Stimulated activated naive CD4-positive, alpha-beta T cell treated with Interleukin-2 at 50 U/mL for 16 hours (primary cell): Measurements from ENCODE around the gene SYNPO.

Source experiments
- DNase-seq: peaks from one replicate; lab custom pipeline; 2025; lab: John Stamatoyannopoulos, UW

Gene SYNPO, protein sequence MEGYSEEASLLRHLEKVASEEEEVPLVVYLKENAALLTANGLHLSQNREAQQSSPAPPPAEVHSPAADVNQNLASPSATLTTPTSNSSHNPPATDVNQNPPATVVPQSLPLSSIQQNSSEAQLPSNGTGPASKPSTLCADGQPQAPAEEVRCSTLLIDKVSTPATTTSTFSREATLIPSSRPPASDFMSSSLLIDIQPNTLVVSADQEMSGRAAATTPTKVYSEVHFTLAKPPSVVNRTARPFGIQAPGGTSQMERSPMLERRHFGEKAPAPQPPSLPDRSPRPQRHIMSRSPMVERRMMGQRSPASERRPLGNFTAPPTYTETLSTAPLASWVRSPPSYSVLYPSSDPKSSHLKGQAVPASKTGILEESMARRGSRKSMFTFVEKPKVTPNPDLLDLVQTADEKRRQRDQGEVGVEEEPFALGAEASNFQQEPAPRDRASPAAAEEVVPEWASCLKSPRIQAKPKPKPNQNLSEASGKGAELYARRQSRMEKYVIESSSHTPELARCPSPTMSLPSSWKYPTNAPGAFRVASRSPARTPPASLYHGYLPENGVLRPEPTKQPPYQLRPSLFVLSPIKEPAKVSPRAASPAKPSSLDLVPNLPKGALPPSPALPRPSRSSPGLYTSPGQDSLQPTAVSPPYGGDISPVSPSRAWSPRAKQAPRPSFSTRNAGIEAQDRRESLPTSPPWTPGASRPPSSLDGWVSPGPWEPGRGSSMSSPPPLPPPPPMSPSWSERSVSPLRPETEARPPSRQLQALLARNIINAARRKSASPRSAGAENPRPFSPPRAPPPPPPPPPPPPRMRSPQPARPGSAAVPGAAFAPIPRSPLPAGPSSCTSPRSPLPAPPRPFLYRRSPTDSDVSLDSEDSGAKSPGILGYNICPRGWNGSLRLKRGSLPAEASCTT

DNA sequence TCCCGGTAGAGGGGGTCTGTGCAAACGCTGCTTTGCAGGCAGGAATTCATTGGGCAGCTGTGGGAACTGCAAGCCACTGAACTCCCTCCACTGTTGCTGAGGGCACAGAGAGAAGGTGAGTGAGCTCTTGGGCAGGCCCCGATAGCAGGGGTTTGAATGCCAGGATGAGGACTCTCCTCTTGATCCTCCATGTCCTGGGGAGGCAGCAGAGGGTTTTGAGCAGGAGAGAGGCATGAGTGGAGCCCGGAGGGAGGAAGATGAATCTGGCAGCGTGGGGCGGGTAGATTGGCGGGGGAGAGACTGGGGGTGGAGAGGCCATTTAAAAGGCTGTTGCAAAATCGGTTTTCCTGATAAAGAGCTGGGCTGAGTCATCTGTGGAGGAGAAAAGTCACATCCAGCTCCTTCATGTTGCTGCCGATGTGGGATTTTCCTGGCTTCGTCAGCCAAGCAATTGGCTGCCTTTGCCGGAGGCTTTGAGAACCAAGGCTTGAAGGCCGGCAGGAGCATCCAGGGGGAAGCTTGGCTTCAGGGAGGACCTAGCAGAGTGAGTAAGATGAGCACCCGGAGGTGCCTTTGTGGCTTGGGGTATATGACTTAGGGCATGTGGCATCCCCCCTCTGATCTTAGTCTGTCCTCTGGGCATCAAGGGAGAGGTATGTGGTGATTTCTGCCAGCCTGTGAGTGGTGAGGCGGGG, at the start of gene SYNPO:
Gene SYNPO (plus strand): TSS at position 350 of the 695 bp plus-strand sequence. CDS start 7,616 bp downstream, outside the sequence.
- no peak for DNase-seq

DNA sequence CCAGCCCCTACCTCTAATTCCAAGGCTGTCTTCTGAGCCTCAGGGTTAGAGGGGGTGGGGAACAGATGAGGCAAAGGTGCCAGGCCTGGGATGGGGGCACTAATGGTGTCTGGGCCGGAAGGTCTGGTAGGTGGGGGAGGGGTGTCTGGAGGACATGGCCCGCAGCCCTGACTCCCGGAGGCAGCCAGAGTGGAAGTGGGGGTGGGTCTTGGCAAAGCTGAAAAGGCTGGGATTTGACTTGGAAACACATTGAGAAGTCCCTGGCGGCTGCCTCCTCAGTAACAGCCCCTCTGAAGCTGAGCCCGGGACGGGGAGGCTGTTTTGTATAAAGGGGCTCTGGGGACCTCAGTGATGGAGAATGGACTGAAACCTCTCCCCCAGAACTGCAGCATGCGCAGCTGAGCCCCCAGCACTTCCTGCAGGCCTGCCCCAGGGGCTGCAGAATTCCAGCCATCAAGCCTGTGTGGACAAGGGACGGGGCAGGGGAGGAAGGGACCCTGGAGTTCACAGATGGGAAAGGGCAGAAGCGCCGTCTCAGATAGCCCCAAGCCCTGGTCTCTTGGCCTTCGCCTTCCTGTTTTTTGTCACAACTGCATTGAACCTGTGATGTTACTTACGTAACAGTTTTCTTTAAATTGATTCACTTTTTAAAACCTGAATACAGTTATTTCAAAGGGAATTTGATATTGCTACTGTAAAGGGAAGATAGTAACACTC, 49.3 kb upstream of the SYNPO start:
- DNase-seq: no peak

DNA sequence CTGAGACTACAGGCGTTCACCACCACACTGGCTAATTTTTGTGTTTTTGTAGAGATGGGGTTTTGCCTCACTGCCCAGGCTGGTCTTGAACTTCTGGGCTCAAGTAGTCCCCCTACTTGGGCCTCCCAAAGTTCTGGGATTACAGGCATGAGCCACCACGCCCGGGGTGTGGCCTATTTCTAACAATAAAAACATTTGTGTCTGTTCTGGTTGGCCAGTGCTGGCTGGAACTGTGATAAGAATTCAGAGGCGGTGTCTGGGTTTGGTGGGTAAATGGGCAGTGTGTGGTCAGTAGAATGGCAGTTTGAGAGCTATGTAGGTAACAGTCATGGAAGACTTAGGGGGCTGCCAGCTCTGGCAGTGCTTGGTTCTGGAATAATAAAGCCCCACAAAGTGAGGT, 46.9 kb upstream of the SYNPO start:
- no peak for DNase-seq

DNA sequence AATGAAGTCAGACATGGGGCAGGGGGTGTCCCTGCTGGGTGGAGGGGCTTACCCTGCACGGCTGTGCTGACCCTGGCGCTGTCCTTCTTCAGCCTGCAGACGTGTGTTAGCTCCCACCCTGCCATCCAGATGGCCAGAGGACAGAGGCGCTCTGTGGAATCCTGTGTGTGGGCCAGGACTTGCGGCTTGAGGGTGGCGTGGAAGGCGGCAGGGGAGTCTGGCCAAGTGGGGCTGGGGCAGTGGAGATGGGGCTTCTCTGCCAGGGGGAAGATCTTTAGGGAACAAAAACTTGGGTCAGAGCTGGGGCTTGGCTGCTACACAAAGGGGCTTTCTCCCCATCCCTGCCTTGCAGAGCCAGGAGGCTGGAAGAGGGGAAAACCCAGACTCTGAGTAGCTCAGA, 46.5 kb upstream of the SYNPO start:
- DNase-seq: no peak

DNA sequence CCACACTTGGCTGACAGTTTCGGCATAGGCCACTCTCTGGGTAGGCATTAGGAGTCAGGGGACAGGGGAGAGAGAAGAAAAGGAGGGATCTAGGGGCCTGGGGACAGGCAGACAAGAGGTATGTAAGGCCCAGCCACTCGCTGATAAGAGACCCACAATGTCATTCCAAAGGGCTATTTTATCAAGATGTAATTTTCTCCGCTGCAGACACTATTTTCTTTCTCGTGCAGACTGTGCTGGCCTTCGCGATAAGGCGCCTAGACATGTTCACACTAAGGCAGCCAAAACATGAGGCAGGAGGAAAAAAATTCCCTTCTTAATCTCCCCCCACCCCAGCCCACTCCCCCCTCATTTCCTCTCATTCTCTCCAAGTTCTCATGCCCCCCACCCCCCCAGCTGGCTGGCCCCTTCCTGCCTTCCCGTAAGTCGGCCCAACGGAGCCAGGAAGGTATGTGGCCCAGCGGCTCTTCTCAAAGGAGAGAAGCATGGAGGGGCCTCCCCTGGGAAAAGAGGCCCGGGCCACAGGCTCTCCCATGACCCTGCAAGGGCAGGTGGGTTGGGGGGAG, 44.9 kb upstream of the SYNPO start:
- no peak for DNase-seq

DNA sequence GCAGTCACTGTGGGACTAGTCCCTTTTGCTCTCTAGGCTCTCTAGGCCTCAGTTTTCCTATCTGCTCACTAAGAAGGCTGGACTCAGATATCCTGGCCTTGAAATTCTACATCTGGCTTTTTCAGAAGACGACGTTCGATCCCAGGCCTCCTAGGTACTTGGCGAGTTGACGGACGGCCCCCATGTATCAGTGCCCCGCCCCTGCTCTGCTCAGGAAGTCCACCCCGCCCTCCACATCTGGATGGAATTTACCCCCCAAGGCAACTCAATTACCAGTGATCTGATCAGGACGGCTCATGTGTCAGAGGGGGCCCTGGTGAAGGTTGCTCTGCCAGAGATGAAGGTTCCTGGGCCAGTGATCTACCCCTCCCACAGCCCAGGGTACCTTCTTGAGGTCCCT, 44.1 kb upstream of the SYNPO start:
- no peak for DNase-seq

DNA sequence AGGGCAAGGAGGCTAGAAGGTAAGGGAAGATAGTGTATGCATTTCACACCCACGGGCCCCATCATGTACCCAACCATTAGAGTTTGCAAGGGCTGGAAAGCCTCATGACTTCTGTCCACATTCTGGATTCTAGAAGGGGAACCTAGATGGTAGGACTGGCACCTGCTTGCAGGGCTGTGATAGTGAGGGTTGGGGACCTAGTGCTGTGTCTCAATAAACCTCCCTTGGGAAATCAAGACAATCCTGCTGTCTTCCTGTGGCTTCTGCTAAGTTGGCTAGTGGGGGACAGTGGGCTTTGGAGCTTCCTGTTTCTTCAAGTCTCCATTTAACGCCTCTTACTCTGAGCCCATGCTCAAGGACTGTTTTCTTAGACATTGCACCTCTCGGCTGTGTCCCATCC, 43.6 kb upstream of the SYNPO start:
- DNase-seq: no peak

DNA sequence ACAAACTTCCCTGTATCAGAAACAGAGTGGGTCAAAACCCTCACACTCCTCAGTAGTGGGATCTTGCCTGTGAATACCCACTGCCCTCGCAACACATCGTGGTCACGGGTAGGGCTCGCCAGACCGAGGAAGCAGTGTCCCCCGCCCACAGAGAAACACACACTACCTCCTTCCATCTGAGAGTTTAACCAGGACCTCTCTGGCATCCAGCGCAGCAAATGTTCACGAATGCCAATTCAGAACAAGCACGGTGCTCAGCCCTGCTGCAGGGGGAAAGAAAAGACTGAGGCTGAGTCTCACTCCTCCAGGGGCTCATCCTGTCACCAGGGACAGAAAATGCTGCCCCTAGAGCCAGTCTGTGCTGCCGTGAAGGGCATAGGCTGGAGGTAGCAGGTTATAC, 42.5 kb upstream of the SYNPO start:
- DNase-seq: no peak

DNA sequence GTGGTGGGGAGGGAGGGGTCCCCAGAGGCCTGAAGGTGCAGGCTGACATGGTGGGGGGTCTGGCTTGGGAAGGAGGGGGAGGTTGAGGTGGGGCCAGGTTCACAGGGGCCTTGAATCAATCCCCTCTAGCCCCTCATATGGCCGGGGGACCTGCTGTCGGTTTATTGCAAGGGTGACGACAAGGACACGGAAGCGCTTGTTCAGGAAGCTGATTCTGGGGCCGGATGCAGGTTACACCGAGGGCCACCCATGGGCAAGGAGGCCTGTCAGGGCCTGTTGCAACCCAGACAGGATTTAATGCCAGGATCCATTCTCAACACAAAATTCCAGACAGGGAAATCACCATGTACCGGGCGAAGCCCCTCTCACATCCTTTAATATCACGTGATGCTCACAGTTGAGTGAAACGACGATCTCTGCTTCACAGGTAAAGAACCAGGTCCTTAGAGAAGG, 41.6 kb upstream of the SYNPO start:
- DNase-seq: no peak

DNA sequence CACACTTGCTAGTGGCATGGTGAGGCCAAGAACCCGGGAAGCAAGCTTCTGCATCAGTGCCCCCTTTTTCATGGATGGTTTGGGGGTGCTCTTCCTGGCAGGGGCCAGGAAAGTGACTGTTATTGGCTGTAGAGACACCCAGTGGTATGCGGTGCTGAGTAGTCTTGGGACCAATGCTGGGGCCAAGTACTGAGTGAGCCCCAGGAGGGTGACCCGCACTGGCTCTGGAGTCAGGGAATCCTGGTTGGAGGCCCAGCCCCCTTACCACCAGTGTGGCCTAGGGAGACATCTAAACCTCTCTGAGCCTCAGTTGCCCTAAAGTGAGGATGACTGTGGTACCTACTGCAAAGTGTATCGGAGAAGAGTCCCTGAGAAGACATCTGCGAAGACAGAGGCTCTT, 41.2 kb upstream of the SYNPO start:
- no peak for DNase-seq

DNA sequence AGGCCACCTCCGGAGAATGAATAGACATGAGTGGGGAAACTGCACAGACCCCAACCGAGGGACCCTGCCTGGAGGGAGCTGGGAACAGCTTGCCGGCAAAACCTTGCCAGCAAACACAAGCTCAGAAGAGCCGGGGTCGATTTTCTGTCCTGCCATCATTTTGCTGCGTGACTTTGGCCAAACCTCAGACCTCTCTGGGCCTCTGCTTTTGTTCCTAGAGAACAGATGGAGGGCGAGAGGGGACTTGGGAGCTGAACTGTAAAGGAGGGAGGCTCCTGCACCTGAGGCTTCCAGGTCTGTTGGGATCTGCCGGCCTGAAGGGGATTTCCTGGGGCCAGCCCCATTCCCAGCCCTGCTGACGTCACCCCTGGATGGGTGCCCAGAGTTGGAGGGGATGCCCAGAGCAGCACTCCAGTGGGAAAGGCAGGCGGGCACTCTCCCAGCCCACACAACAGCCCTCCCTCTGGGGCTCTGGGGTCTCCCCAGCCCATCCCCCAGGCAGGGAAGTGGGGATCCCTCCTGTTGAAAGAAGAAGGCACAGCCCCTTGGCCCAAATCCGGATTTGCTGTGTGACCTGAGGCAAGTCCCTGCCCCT, 40.4 kb upstream of the SYNPO start:
- DNase-seq: no peak

DNA sequence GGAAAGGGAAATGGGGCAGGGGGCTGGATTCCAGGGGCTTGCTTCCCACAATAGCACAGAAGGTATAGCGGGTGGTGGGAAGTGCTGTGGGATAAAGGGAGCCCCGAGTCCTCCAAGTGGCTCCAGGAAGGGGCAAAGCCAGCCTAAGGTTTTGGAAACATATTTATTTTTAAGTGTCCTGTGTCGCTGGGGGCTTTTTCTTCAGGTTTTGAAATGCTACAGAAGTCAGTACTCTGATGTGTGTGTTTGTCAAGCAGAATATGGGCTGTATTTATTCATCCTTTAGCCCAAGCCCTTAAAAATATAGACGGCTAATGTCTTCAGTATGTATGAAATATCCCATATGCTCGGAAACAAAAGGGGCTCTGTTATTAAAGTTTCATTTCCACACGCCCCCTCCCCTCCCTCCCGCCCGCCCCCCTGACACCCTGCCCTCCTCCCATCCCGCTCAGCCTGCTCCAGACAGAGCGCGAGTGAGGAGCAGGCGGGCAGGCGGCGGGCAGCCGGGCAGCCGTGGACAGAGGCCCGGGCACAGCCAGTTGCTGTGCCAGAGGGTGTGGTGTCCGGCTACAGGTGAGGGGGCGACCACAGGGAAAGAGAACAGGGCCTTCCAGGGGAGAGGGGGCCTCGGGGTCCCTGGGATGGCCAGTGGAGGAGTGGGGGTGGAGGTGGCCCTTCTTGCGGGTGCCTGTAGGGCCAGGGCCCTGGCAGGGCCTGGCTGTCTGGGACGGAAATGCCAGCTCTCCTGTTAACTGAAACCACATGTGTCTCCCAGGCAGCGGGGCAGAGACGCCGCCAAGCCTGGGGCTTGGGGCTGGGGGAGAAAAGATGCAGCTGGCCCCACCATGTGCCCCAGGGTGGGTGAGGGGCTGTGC, 39.6 kb upstream of the SYNPO start:
- DNase-seq: no peak

DNA sequence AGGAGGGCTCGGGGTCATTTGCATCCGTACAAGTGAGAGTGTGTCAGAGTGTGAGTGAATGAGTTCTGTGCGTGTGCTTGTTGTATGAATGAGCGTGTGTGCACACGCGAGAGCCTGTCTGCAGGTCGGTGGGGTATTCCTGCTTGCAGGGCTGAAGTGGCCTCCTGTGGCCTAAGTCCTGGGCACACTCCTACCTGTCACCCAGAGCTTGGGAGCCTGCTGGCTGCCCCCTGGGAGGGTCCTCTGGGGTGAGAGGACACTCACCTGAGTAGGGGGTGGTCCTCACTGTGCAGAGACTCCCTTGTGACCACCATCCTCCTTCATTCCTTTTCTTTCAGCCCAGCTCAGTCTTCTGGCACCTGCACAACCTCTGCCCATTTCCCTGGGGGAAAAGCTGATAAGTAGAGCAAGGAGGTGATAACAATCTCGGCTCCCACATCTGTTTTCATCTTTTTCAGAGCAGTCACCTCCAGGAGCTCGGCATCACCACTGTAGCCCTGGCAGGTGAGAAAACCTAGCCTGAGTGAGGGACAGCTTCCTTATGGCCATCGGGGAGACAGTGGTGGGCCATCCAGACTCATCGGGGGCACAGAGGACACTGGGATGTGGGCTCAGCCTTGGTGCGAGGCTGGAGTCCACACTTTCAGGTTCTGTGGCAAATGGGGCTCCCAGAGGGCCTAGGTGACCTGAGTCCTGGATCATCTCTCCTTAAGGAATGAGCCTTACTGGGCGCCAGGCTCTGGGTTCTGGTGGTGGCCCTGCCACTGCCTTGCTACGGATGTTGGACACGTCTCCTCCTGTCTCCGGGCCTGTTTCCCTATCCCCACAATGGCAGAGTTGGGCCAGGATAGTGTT, 38.7 kb upstream of the SYNPO start:
- no peak for DNase-seq

DNA sequence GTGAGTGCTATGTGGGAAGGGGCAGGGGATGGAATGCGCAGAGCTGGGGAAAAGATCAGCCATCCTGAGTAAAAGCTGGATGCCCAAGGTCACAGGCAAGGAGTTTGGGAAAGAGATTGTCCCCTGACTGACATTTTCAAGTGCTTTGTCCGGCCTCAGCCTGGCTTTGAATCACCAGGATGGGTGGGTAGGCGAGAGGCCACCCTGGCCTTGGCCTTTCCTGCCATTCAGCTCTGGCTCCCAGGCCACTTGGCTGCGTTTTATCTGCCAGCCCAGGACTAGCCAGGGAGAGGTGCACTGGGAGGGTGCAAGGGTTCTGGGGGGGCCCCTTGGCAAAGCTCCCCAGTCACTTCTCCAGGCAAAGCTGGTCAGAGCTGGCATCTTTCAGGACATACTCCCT, 37.4 kb upstream of the SYNPO start:
- no peak for DNase-seq

DNA sequence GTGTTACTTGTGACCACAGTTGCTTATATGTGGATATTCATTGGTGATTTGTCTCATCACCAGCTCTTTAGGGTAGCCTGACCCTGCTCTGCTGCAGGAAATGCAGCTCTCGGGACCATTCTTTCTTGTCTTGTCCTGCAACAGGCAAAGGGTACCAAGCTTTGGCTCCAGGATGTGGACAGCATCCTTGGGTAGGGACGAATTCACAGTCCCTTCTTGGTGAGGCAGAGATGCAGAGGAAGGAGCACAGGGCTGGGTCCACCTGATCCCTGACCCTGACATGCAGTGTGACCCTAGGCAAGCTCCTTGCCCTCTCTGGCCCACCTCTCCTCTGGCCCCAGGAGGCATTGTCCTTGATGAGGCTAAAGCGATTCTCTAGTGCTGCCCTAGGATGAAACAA, 37.0 kb upstream of the SYNPO start:
- DNase-seq: no peak

DNA sequence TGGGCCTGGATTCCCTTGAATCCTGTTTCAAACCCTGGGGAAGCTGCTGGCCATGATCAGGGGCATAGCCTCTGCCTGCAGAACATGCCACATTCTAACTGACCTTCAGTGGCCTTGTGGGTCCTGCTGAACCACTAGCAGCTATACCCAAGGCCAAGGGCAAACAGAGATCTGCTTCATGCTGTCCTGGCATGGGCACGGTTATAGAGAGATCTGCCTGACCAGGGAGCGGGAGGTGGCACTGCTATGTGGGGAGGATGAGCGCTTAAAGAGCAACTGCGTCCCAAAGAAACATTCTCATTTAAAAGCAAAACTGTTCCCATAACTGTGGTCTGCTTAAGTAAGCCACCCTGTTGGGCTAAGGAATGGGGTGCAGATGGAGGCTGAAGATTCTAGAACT, 36.5 kb upstream of the SYNPO start:
- DNase-seq: no peak

DNA sequence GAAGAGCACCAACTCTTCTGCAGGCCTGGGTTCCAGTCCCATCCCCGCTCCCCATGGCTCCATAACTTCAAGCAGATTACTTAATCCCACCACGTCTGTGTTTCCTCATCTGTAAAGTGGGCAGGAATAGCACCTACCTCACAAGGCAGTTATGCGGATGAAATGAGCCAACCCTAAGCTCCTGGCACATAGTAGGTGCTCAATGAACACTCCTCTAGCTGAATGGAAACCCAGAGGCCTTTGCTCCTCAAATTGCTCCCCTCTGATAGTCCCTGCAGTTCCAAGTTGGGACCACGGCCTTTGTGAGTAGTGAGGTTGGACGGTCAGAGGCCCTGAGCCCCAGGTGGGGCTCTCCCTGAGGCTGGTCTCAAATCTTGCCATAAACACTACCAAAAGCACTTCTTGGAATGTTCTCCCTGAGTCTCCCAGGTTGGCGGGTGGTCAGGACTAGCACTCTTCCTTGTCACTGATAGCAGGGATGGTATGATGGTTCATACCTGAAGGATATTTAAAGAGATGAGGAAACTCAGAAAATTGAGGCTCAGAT, 35.5 kb upstream of the SYNPO start:
- no peak for DNase-seq

DNA sequence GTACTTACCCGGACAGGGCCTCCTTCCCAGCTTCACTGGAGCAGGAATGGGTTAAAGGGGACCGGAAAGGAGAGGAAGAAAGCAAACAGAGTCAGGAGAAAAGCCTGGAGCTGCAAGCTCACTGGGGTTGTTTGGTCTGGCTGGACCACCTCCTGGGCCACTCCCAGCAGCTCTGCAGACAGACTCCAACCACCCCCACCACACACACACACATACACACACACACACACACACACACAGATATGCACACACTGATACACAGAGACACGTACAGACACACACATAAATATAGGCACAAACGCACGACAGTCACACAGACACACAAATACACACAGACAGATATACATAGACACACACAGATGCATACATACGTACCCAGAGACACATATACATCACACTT, 34.9 kb upstream of the SYNPO start:
- no peak for DNase-seq

DNA sequence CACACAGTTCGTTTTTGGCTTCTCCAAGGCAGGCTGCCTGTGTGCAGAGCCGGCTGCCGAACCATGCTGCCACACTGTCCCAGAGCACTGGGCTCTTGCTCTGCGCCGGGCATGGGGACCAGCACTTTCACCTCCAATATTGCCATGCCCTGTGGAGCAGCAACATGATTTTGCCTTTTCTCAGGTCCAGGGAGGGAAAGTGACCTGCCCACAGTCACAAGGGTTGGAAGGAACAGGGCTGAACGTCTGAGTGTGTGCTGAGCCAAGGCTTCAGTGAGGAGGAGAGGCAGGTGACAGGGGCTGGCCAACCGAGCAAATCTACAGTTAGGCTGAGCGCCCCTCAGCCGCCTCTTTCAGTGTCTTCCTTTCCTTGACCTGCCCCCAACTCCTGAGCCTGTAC, 34.0 kb upstream of the SYNPO start:
- DNase-seq: no peak
